HG03097 (cell line): ENCODE measurements around the gene RGMA.

Source experiments
- ATAC-seq: cut with Tn5 transposase; IDR thresholded peaks from one replicate; pipeline ENCODE4 v1.9.1; 2021; ENCODE audit not compliant: unreplicated experiment, low FRiP score

The RGMA gene

GRCh38 chr15:93088981-93089726, at the start of gene RGMA:
TSS of gene RGMA (minus strand) at chr15:93089211. CDS start at chr15:93088932, 279 bp downstream.
- ATAC-seq, result no peak

GRCh38 chr15:93136606-93137005, 47.6 kb upstream of the RGMA start:
- no peak for ATAC-seq

- ATAC-seq, result no peak
Observed at GRCh38 chr15:93135997-93136397, 47.0 kb upstream of the RGMA start.

GRCh38 chr15:93135459-93135858, 46.4 kb upstream of the RGMA start:
- no peak for ATAC-seq

- no peak for ATAC-seq
Observed at GRCh38 chr15:93131485-93132095, 42.6 kb upstream of the RGMA start.

- no peak for ATAC-seq
Observed at GRCh38 chr15:93129702-93130488, 40.9 kb upstream of the RGMA start.

GRCh38 chr15:93127286-93127685, 38.3 kb upstream of the RGMA start:
- ATAC-seq, result no peak

GRCh38 chr15:93126599-93126998, 37.6 kb upstream of the RGMA start:
- no peak for ATAC-seq

GRCh38 chr15:93126148-93126547, 37.1 kb upstream of the RGMA start:
- ATAC-seq, result no peak

- ATAC-seq, result no peak
Observed at GRCh38 chr15:93124126-93124525, 35.1 kb upstream of the RGMA start.

- no peak for ATAC-seq
Observed at GRCh38 chr15:93121973-93122910, 33.2 kb upstream of the RGMA start.

- ATAC-seq, result no peak
Observed at GRCh38 chr15:93121107-93121506, 32.1 kb upstream of the RGMA start.

GRCh38 chr15:93118904-93119303, 29.9 kb upstream of the RGMA start:
- ATAC-seq, result no peak

GRCh38 chr15:93111451-93111850, 22.4 kb upstream of the RGMA start:
- ATAC-seq, result no peak

- no peak for ATAC-seq
Observed at GRCh38 chr15:93110502-93111040, 21.6 kb upstream of the RGMA start.

- ATAC-seq, result no peak
Observed at GRCh38 chr15:93109336-93110102, 20.5 kb upstream of the RGMA start.

GRCh38 chr15:93107646-93108045, 18.6 kb upstream of the RGMA start:
- no peak for ATAC-seq

- no peak for ATAC-seq
Observed at GRCh38 chr15:93105485-93105884, 16.5 kb upstream of the RGMA start.

- no peak for ATAC-seq
Observed at GRCh38 chr15:93103823-93104222, 14.8 kb upstream of the RGMA start.
